ENCODE results near the gene TMEM59.
"Not testable (repeated sequence)": the region's sequence is repeated elsewhere in the genome, so short reads cannot be mapped to it uniquely, and the experiment has no call there.

TMEM59 gene

GRCh38 chr1:54053745-54054437 is 887 bp upstream of the TMEM59 start:
- no peak for DNase-seq (ENCODE audit: low read depth in 1 of 2, low spot score in 1 of 2)

DNA sequence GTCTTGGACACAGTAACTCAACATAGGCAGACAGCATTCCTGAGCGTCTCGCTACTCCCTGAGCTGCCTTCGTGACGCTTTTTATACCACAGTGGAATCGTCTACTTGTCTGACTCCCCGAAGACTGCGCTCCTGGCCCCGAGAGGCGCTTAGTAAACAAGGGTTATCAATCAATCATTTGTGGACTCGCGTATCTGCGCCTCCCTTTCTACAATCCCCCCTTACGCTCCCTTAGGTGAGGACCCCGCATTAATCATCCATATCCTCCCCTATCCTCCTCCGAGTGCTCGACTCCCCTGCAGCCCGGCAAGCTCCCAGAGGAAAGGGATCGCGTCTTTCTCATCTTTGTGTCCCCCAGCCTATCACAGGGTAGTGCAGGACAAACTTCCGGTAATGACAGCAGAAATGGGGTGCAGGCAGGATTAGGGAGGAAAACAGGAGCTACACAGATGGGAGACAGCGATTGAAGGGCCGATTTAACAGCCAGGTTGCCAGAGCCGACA is 522 bp downstream of the TMEM59 start:
- peak in 1 of 2 donors; percentile 6 for DNase-seq (ENCODE audit: low read depth in 1 of 2, low spot score in 1 of 2)

DNA sequence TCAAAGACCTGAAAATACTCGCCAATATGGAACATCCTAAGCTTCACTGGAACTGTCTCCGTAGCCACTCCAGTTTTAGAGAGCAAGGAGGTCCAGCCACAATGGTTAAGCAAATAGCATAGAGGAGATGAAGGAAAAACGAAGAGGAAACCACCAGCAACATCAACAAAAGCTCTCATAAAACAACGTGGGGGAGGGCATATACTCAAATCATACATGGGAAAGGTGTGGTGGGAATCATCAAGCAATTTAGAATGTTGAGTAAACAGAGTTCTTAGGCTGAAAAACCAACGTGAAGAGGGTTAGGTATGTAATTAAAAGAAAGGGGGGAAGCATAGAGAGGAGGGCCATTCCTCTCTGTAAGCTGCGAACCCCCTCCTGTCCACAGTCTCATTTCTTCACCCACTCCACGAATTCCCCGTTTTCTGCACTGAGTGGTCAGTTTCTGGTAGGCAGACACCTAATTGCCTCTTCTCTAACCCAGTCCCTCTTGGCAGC is 1.0 kb downstream of the TMEM59 start:
- no peak for DNase-seq (ENCODE audit: low read depth in 1 of 2, low spot score in 1 of 2)

GRCh38 chr1:54050435-54050834 is 2.6 kb downstream of the TMEM59 start:
- DNase-seq (ENCODE audit: low read depth in 1 of 2, low spot score in 1 of 2): not testable (repeated sequence)

DNA sequence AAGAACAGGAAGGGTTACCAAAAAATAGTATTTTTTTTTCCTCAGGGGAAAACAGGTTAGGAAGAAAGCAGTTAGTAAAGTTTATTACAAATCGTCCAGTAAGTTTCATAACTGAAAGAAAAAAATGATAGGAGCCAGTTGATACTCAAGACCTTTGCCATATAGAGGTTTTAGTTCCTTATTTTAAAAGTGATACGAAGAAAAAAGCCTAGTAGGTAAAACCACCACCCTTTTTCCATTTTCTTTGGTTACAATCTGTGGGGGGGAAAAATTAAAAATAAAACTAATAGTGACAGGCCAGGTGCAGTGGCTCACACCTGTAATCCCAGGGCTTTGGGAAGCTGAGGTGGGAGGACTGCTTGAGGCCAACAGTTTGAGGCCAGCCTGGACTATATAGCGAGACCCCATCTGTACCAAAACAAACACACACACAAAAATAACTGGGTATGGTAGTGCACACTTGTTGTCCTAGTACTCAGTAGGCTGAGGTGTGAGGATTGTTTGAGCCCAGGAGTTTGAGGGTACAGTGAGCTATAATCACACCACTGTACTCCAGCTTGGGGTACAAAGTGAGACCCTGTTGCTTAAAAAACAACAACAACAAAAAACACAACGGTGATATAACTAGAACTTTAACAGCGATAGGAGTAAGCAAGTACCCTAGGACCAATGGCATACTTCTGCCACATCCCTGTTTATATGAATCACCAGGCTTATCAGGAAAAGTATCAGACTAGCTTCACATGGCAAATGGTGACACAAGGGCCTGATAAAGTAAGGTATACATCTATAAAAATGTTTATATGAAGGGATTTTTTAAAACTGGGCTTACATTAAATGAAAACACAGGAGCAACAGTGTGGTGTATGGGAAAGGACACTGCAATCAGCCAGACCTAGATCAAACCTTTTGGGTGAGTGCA is 5.4 kb downstream of the TMEM59 start:
- DNase-seq (ENCODE audit: low read depth in 1 of 2, low spot score in 1 of 2): no peak

- no peak for DNase-seq (ENCODE audit: low read depth in 1 of 2, low spot score in 1 of 2)
Measured at GRCh38 chr1:54046671-54047383, 6.2 kb downstream of the TMEM59 start.

DNA sequence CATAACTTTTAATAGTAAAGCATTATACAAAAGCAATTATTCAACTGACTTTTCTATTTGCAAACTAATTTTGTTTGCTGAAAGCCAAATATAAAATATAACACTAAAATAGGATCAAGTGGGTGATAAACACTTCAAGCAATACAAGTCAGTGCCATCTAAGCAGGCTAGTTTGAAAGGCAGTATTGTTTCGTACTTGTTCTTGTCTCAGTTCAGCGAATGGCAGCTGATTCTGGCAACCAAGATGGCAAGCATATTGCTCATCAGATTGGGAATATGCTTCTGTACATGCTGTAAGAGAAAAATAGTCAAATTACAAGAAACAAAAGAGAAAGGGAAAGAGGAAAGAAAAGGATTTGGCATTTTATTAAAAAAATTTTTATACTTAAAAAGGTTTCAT is 7.5 kb downstream of the TMEM59 start:
- no peak for DNase-seq (ENCODE audit: low read depth in 1 of 2, low spot score in 1 of 2)

DNA sequence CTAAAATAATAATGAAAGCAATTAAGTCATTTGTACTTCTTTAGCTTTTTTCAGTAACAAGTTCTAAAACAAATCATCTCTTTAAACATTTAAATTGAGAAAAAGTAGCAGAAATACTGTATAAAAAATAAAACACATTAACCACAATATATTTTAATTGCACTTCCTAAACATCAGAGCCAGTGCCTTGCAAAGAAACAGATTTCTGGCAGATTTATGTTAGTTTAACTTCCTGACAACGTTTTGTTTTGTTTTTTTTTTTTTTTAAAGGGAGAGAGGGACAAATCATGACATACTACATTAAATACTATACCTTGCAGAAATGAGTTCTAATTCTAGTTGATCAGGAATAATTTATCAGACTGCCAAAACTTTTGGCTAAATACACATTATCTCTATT is 11.2 kb downstream of the TMEM59 start:
- no peak for DNase-seq (ENCODE audit: low read depth in 1 of 2, low spot score in 1 of 2)

- DNase-seq (ENCODE audit: low read depth in 1 of 2, low spot score in 1 of 2): no peak
Measured at GRCh38 chr1:54037476-54037875, 15.5 kb downstream of the TMEM59 start.

- DNase-seq (ENCODE audit: low read depth in 1 of 2, low spot score in 1 of 2): no peak
Measured at GRCh38 chr1:54028306-54029251, 24.4 kb downstream of the TMEM59 start.

- no peak for DNase-seq (ENCODE audit: low read depth in 1 of 2, low spot score in 1 of 2)
Measured at GRCh38 chr1:54027848-54028247, 25.2 kb downstream of the TMEM59 start.

- not testable (repeated sequence) for DNase-seq (ENCODE audit: low read depth in 1 of 2, low spot score in 1 of 2)
Measured at GRCh38 chr1:54024811-54025210, 28.2 kb downstream of the TMEM59 start.

GRCh38 chr1:54024358-54024757 is 28.6 kb downstream of the TMEM59 start:
- no peak for DNase-seq (ENCODE audit: low read depth in 1 of 2, low spot score in 1 of 2)

DNA sequence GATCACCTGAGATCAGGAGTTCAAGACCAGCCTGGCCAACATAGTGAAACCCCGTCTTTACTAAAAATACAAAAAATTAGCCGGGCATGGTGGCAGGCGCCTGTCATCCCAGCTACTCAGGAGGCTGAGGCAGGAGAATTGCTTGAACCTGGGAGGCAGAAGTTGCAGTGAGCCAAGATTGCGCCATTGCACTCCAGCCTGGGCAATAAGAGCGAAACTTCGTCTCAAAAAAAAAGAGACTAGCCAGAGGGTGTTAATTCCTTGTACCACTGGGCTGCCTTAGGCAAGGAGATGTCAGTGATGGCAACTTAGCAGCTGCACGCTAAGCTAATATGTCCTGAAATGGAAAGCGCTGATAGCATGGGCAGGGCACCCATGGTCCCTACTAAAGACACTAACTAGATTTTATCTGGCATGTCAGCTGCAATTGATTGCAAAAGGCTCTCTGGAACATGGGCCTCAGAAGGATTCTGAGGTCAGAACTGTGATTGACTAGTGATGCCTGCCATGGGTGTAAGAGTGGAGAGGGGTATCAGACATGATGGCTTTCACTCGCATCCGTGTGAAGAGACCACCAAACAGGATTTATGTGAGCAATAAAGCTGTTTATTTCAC is 33.3 kb downstream of the TMEM59 start:
- DNase-seq (ENCODE audit: low read depth in 1 of 2, low spot score in 1 of 2): not testable (repeated sequence)

GRCh38 chr1:54018635-54019034 is 34.4 kb downstream of the TMEM59 start:
- no peak for DNase-seq (ENCODE audit: low read depth in 1 of 2, low spot score in 1 of 2)

DNA sequence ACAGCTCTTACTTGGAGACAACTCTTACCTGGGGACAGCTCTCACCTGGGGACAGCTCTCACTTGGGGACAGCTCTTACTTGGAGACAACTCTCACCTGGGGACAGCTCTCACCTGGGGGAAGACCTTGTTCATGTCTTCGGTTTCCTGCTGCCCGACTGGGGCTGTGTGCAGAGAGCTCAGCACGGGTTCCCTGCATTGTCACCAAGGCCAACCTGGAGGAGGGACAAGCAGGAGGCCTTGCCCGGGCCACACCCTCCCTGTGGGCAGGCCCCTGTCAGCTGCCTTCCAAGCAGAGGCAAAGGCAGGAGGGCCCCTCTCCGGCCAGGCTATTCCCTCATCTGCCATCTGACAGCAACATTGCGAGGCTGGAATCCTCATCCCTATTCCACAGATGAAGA is 35.0 kb downstream of the TMEM59 start, which contains the start of gene LDLRAD1:
Gene LDLRAD1 (minus strand): TSS at position 208 of the 400 bp plus-strand sequence. CDS start 74 bp downstream, at position 134.
- DNase-seq (ENCODE audit: low read depth in 1 of 2, low spot score in 1 of 2): no peak

DNA sequence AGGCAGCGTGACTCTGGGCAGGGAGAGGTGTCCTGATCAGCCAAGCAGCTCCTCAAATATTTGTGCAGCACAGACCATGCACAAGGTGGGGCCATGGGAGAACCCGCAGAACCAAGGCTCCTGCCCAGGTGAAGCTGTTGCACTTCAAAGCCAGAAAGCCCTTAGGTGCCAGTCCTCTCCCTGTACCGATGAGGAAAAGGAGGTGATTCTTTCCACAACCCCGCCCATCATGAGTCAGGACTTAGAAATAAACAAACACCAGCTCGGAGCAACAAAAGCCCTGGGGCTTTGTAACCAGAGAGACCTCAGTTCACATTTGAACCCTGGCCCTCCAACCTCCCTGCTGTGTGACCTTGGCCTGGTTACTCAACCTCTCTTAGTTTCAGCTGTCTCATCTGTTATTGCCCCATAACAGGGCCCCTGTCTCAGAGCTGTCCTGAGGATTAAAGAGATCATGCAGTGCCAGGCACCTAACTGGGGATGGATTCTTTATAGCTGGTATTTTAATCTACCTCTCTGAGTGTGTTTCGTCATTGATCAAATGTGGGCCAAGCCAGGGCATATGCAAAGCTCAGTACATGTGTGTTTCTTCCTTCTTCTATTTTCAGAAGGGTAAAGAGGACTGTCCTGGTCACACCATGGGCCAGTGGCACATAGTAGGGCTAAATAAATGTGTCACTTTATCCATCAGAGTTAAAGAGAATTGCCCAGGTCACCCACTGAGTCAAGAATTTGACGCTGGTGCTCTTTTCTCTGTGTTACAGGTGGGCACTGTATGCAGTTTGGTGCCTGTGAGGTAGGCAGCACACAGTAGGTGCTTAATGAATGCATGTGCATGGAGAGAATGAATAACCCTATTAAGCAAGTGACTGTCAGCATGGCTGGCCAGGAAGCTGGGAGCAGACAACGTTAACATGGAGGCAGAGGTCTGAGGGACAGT is 36.4 kb downstream of the TMEM59 start:
- DNase-seq (ENCODE audit: low read depth in 1 of 2, low spot score in 1 of 2): no peak

- DNase-seq (ENCODE audit: low read depth in 1 of 2, low spot score in 1 of 2): no peak
Measured at GRCh38 chr1:54014009-54014629, 38.9 kb downstream of the TMEM59 start.

Data from stimulated activated CD4-positive, alpha-beta T cell treated with anti-CD3 and anti-CD28 coated beads, Interleukin-15, amount 100 ng/mL, for 1 hour (primary cell).